Testis (tissue), 2 donors: Measurements from ENCODE around the gene NBDY.

Experiments used
- CTCF ChIP-seq, 3 experiments: fragments of 450-650 bp in 2 of 3; fragments of 200-600 bp in 1 of 3; sonication (generic) in 1 of 3; IDR thresholded peaks; one replicate each; pipeline ENCODE4 v1.5.1; 2016 to 2019; ENCODE audit warnings: antibody characterized with exemption in 3 of 3, mild to moderate bottlenecking in 2 of 3, moderate library complexity in 1 of 3
- POLR2A ChIP-seq: fragments of 450-650 bp; IDR thresholded peaks from one replicate; pipeline ENCODE4 v1.6.1; 2017; ENCODE audit warnings: antibody characterized with exemption, mild to moderate bottlenecking, moderate library complexity

- no peak for TF ChIP-seq POLR2A
- peak; percentile 12 to 42 (median 38) for TF ChIP-seq CTCF (IDR thresholded peaks at IDR 0.05)
Observed at GRCh38 chrX:56726605-56727004, 2.4 kb upstream of the NBDY start.
